Mesothelial cell of epicardium (in vitro differentiated cells): ENCODE measurements around the gene EREG. TPM values are rescaled to one million over a fixed set of nuclear protein-coding genes. Genes with fewer than 3 reads are reported as not detected.

Experiments
- DNase-seq, 2 experiments: peaks; one replicate each; pipeline ENCODE4 v3.0.0; 2021; ENCODE audit warnings: low spot score in 2 of 2; ENCODE audit not compliant: unreplicated experiment in 2 of 2
- H3K27ac Mint-ChIP-seq: 2 replicates; pipeline ENCODE4 v1.8.0; 2021; ENCODE audit warnings: mixed read lengths
- H3K27me3 Mint-ChIP-seq: 2 replicates; pipeline ENCODE4 v1.8.0; 2021; ENCODE audit warnings: low read depth, mixed read lengths
- H3K36me3 Mint-ChIP-seq: 2 replicates; pipeline ENCODE4 v1.8.0; 2021; ENCODE audit warnings: mixed read lengths
- H3K4me1 Mint-ChIP-seq: 2 replicates; pipeline ENCODE4 v1.8.0; 2021; ENCODE audit warnings: mixed read lengths
- H3K4me3 Mint-ChIP-seq: 2 replicates; pipeline ENCODE4 v1.8.0; 2021; ENCODE audit warnings: mild to moderate bottlenecking, moderate library complexity, mixed read lengths
- H3K9me3 Mint-ChIP-seq: 2 replicates; pipeline ENCODE4 v1.8.0; 2021; ENCODE audit warnings: mixed read lengths
- CTCF ChIP-seq: fragments of 200-600 bp; sonication (generic); IDR thresholded peaks from one replicate; pipeline ENCODE4 v1.5.0; 2021; ENCODE audit warnings: antibody characterized with exemption; ENCODE audit not compliant: unreplicated experiment
- total RNA-seq: library from RNA; stranded (reverse); gene quantifications from 3 replicates; pipeline ENCODE4 v1.2.1, GENCODE V29; 2021

EREG gene
- total RNA-seq, 1 donor from 2014 or later, result 0.22 TPM

- Mint-ChIP-seq H3K4me1 (peaks cover 4% of the 10 kb centered on the region), H3K27me3 (no peaks in the 10 kb centered on the region), H3K27ac (no peak overlapping the region), H3K4me3 (no peak overlapping the region), H3K36me3 (no peaks in the 10 kb centered on the region), H3K9me3 (no peaks in the 10 kb centered on the region)
- no peak for DNase-seq
- no peak for TF ChIP-seq CTCF
Observed at GRCh38 chr4:74390677-74391076, 25.7 kb downstream of the EREG start.

GRCh38 chr4:74391346-74391745 is 26.4 kb downstream of the EREG start:
- Mint-ChIP-seq H3K27me3 (no peaks in the 10 kb centered on the region), H3K4me3 (no peak overlapping the region), H3K4me1 (peaks cover 4% of the 10 kb centered on the region), H3K9me3 (no peaks in the 10 kb centered on the region), H3K27ac (no peak overlapping the region), H3K36me3 (no peaks in the 10 kb centered on the region)
- TF ChIP-seq CTCF, result no peak
- DNase-seq, result no peak

- Mint-ChIP-seq H3K4me1 (peaks cover 4% of the 10 kb centered on the region), H3K4me3 (no peak overlapping the region)
Observed at GRCh38 chr4:74391890-74392475, 27.0 kb downstream of the EREG start.

GRCh38 chr4:74394476-74395136 is 29.7 kb downstream of the EREG start:
- Mint-ChIP-seq H3K36me3 (no peaks in the 10 kb centered on the region), H3K27ac (no peak overlapping the region), H3K27me3 (no peaks in the 10 kb centered on the region), H3K4me1 (peaks cover 4% of the 10 kb centered on the region), H3K9me3 (no peaks in the 10 kb centered on the region), H3K4me3 (no peak overlapping the region)
- no peak for TF ChIP-seq CTCF
- DNase-seq, result no peak

More at GRCh38 chr4:74391890-74392475, 27.0 kb downstream of the EREG start:
- no peak for DNase-seq
- no peak for TF ChIP-seq CTCF
- H3K27me3 Mint-ChIP-seq, result no peaks in the 10 kb centered on the region
- no peaks in the 10 kb centered on the region for H3K36me3 Mint-ChIP-seq
- H3K9me3 Mint-ChIP-seq, result no peaks in the 10 kb centered on the region
- no peak overlapping the region for H3K27ac Mint-ChIP-seq

- Mint-ChIP-seq H3K27ac (no peak overlapping the region), H3K27me3 (no peaks in the 10 kb centered on the region), H3K36me3 (no peaks in the 10 kb centered on the region), H3K9me3 (peaks cover 6% of the 10 kb centered on the region), H3K4me3 (no peak overlapping the region), H3K4me1 (peaks cover 2% of the 10 kb centered on the region)
- TF ChIP-seq CTCF, result no peak
- no peak for DNase-seq
Observed at GRCh38 chr4:74395633-74396032, 30.7 kb downstream of the EREG start.
